ENCODE data around the gene BIRC6. TPM values are rescaled to one million over a fixed set of nuclear protein-coding genes. Genes with fewer than 3 reads are reported as not detected.

Gene BIRC6
- total and polyA plus RNA-seq, 12 donors = 14.2 to 165 (median 80.7) TPM

- Histone ChIP-seq H3K9me3 (replicated peaks in 1 of 3) (no peaks in the 10 kb centered on the region), H3K27me3 (no peaks in the 10 kb centered on the region), H3K36me3 (replicated peaks in 1 of 2) (peaks cover 0 to 52% of the 10 kb centered on the region in 2 donors), H3K4me3 (no peak overlapping the region), H3K27ac (no peak overlapping the region), H3K4me1 (replicated peaks in 1 of 2) (peaks cover 8 to 9% of the 10 kb centered on the region in 2 donors)
- WGBS, 4 donors = 43 to 71% (median 49%) methylated on average over 1 of the region's 1 CpG
- no peak for TF ChIP-seq POLR2A (IDR thresholded peaks at IDR 0.05)
- TF ChIP-seq CTCF (IDR thresholded peaks at IDR 0.05) = no peak
- intact Hi-C loops (cut with DNase I) = no loop called here
- DNase-seq = no peak
Measured at GRCh38 chr2:32516567-32516966, 159.7 kb downstream of the BIRC6 start.

GRCh38 chr2:32522770-32523169, 165.9 kb downstream of the BIRC6 start:
- whole genome bisulfite sequencing, 4 donors = 84 to 94% (median 93%) methylated on average over 3 of the region's 3 CpGs
- Histone ChIP-seq H3K36me3 (replicated peaks in 1 of 2) (peaks cover 0 to 55% of the 10 kb centered on the region in 2 donors), H3K4me1 (replicated peaks in 1 of 2) (peaks cover 1 to 2% of the 10 kb centered on the region in 2 donors), H3K9me3 (replicated peaks in 1 of 3) (no peaks in the 10 kb centered on the region), H3K27ac (no peak overlapping the region), H3K27me3 (no peaks in the 10 kb centered on the region), H3K4me3 (no peak overlapping the region)
- no peak for DNase-seq
- TF ChIP-seq CTCF (IDR thresholded peaks at IDR 0.05) (no peak), POLR2A (IDR thresholded peaks at IDR 0.05) (no peak)
- intact Hi-C loops (cut with DNase I) = no loop called here

- Histone ChIP-seq H3K4me3 (no peak overlapping the region), H3K36me3 (replicated peaks in 1 of 2) (peaks cover 0 to 46% of the 10 kb centered on the region in 2 donors), H3K4me1 (replicated peaks in 1 of 2) (no peaks in the 10 kb centered on the region), H3K27ac (no peak overlapping the region), H3K9me3 (replicated peaks in 1 of 3) (no peaks in the 10 kb centered on the region), H3K27me3 (no peaks in the 10 kb centered on the region)
- DNase-seq = no peak
- TF ChIP-seq CTCF (IDR thresholded peaks at IDR 0.05) = no peak
- TF ChIP-seq POLR2A (IDR thresholded peaks at IDR 0.05) = no peak
- 79 to 94% (median 89%) methylated on average over 6 of the region's 6 CpGs for WGBS, 4 donors
- intact Hi-C loops (cut with DNase I) = no loop called here
Measured at GRCh38 chr2:32523686-32524085, 166.9 kb downstream of the BIRC6 start.

GRCh38 chr2:32532341-32532740, 175.5 kb downstream of the BIRC6 start:
- Histone ChIP-seq H3K4me3 (no peak overlapping the region), H3K36me3 (replicated peaks in 1 of 2) (peaks cover 0 to 9% of the 10 kb centered on the region in 2 donors), H3K27ac (no peak overlapping the region), H3K27me3 (no peaks in the 10 kb centered on the region), H3K4me1 (replicated peaks in 1 of 2) (peaks cover 0 to 5% of the 10 kb centered on the region in 2 donors), H3K9me3 (replicated peaks in 1 of 3) (no peaks in the 10 kb centered on the region)
- 88 to 95% (median 92%) methylated on average over 2 of the region's 2 CpGs for WGBS, 4 donors
- no peak for TF ChIP-seq CTCF (IDR thresholded peaks at IDR 0.05)
- TF ChIP-seq POLR2A (IDR thresholded peaks at IDR 0.05) = no peak
- DNase-seq = no peak
- intact Hi-C loops (cut with DNase I) = no loop called here

Measured in adrenal gland (tissue), 12 donors.